Activated B cell treated with CpG ODN at 0.5 μM for 24 hours (primary cell): Measurements from ENCODE around the gene TCF7L2. TPM values are rescaled to one million over a fixed set of nuclear protein-coding genes. Genes with fewer than 3 reads are reported as not detected.

Source experiments
- ATAC-seq: fragments of 200-7000 bp; cut with Tn5 transposase; one replicate; pipeline ENCODE4 v1.10.0; 2021; ENCODE audit warnings: low read depth, mild to moderate bottlenecking, moderate library complexity
- CTCF ChIA-PET: fragments of 350-600 bp; sonication (Branson Sonifier 250); formaldehyde crosslinking; loops from one replicate; lab custom pipeline; 2021; ENCODE audit warnings: antibody characterized with exemption; lab: Charles Lee
- POLR2A ChIA-PET: fragments of 350-600 bp; sonication (Branson Sonifier 250); formaldehyde crosslinking; loops from one replicate; lab custom pipeline; 2021; ENCODE audit warnings: antibody characterized with exemption; lab: Charles Lee
- DNase-seq: peaks from one replicate; pipeline ENCODE4 v3.0.0; 2022
- H3K27ac Mint-ChIP-seq: one replicate; pipeline ENCODE4 v1.8.0; 2020; ENCODE audit warnings: mixed read lengths
- H3K27me3 Mint-ChIP-seq: one replicate; pipeline ENCODE4 v1.8.0; 2021; ENCODE audit warnings: mixed read lengths
- H3K36me3 Mint-ChIP-seq: one replicate; pipeline ENCODE4 v1.8.0; 2021; ENCODE audit warnings: low read depth, mixed read lengths
- H3K4me1 Mint-ChIP-seq: one replicate; pipeline ENCODE4 v1.8.0; 2021; ENCODE audit warnings: mixed read lengths
- H3K4me3 Mint-ChIP-seq: one replicate; pipeline ENCODE4 v1.8.0; 2020; ENCODE audit warnings: mild to moderate bottlenecking, mixed read lengths
- H3K9me3 Mint-ChIP-seq: one replicate; pipeline ENCODE4 v1.8.0; 2020; ENCODE audit warnings: mixed read lengths
- CTCF ChIP-seq: fragments of 200-600 bp; IDR thresholded peaks from one replicate; pipeline ENCODE4 v1.8.0; 2022; ENCODE audit warnings: antibody characterized with exemption, mild to moderate bottlenecking
- intact Hi-C: fragments of 100-400 bp; cut with micrococcal nuclease; formaldehyde crosslinking; loops from one replicate; pipeline ENCODE4 v1.15.1; 2024
- total RNA-seq: library from RNA; stranded (reverse); gene quantifications from 2 replicates; pipeline ENCODE4 v1.2.3, GENCODE V29; 2022

TCF7L2 gene
- total RNA-seq, 1 donor from 2014 or later: 2.2 TPM

- intact Hi-C loops: no loop called here
- ATAC-seq: no peak
- DNase-seq: no peak
- no peak overlapping the region for H3K4me3 Mint-ChIP-seq
- no peaks in the 10 kb centered on the region for H3K36me3 Mint-ChIP-seq
- ChIA-PET POLR2A (no interaction called here), CTCF (no interaction called here)
- H3K4me1 Mint-ChIP-seq: no peaks in the 10 kb centered on the region
- H3K27ac Mint-ChIP-seq: no peak overlapping the region
- no peaks in the 10 kb centered on the region for H3K27me3 Mint-ChIP-seq
- H3K9me3 Mint-ChIP-seq: no peaks in the 10 kb centered on the region
- no peak for TF ChIP-seq CTCF
Observed at GRCh38 chr10:113151190-113151666, 201.2 kb downstream of the TCF7L2 start.

- no peak for TF ChIP-seq CTCF
- ChIA-PET POLR2A (no interaction called here), CTCF (no interaction called here)
- DNase-seq: no peak
- no peaks in the 10 kb centered on the region for H3K36me3 Mint-ChIP-seq
- no peak for ATAC-seq
- H3K4me1 Mint-ChIP-seq: no peaks in the 10 kb centered on the region
- H3K27me3 Mint-ChIP-seq: no peaks in the 10 kb centered on the region
- no peak overlapping the region for H3K27ac Mint-ChIP-seq
- H3K9me3 Mint-ChIP-seq: no peaks in the 10 kb centered on the region
- intact Hi-C loops: no loop called here
- no peak overlapping the region for H3K4me3 Mint-ChIP-seq
Observed at GRCh38 chr10:113153493-113154102, 203.6 kb downstream of the TCF7L2 start.

- intact Hi-C loops: no loop called here
- DNase-seq (no peak), ATAC-seq (no peak)
- ChIA-PET CTCF (no interaction called here), POLR2A (no interaction called here)
- Mint-ChIP-seq H3K36me3 (no peaks in the 10 kb centered on the region), H3K4me3 (no peak overlapping the region), H3K9me3 (no peaks in the 10 kb centered on the region), H3K4me1 (no peaks in the 10 kb centered on the region), H3K27ac (no peak overlapping the region), H3K27me3 (no peaks in the 10 kb centered on the region)
- no peak for TF ChIP-seq CTCF
Observed at GRCh38 chr10:113157441-113157840, 207.4 kb downstream of the TCF7L2 start.

- H3K27ac Mint-ChIP-seq: no peak overlapping the region
- POLR2A ChIA-PET: no interaction called here
- ATAC-seq: no peak
- no peaks in the 10 kb centered on the region for H3K9me3 Mint-ChIP-seq
- H3K4me3 Mint-ChIP-seq: no peak overlapping the region
- H3K36me3 Mint-ChIP-seq: no peaks in the 10 kb centered on the region
- no peak for TF ChIP-seq CTCF
- no peaks in the 10 kb centered on the region for H3K27me3 Mint-ChIP-seq
- intact Hi-C loops: no loop called here
- DNase-seq: no peak
- CTCF ChIA-PET: no interaction called here
- no peaks in the 10 kb centered on the region for H3K4me1 Mint-ChIP-seq
Observed at GRCh38 chr10:113158183-113158582, 208.1 kb downstream of the TCF7L2 start.

GRCh38 chr10:113159563-113159962 lies 209.5 kb downstream of the TCF7L2 start:
- ATAC-seq: no peak
- DNase-seq: no peak
- Mint-ChIP-seq H3K36me3 (no peaks in the 10 kb centered on the region), H3K9me3 (no peaks in the 10 kb centered on the region), H3K4me3 (no peak overlapping the region), H3K27ac (no peak overlapping the region), H3K27me3 (peaks cover under 1% of the 10 kb centered on the region), H3K4me1 (no peaks in the 10 kb centered on the region)
- ChIA-PET POLR2A (no interaction called here), CTCF (no interaction called here)
- intact Hi-C loops: no loop called here
- TF ChIP-seq CTCF: no peak
